Parathyroid adenoma (tissue), 2 donors: ENCODE data around the gene ENDOV.

Experiments used
- H2AFZ ChIP-seq: fragments of 300-600 bp; sonication (generic); one replicate; pipeline ENCODE4 v1.7.0; 2017; ENCODE audit warnings: antibody characterized with exemption, mild to moderate bottlenecking
- H3K27ac ChIP-seq: fragments of 300-600 bp; sonication (generic); one replicate; pipeline ENCODE4 v1.7.0; 2017
- H3K27me3 ChIP-seq: fragments of 300-600 bp; sonication (generic); one replicate; pipeline ENCODE4 v1.7.0; 2017; ENCODE audit warnings: low read length; ENCODE audit not compliant: control insufficient read depth, insufficient read depth
- H3K36me3 ChIP-seq: fragments of 300-600 bp; sonication (generic); one replicate; pipeline ENCODE4 v1.7.0; 2017; ENCODE audit warnings: low read length; ENCODE audit not compliant: control insufficient read depth, insufficient read depth
- H3K4me1 ChIP-seq: fragments of 300-600 bp; sonication (generic); one replicate; pipeline ENCODE4 v1.7.0; 2017; ENCODE audit warnings: control low read depth
- H3K4me2 ChIP-seq: fragments of 300-600 bp; sonication (generic); one replicate; pipeline ENCODE4 v1.7.0; 2017; ENCODE audit warnings: low read length
- H3K4me3 ChIP-seq: fragments of 300-600 bp; sonication (generic); one replicate; pipeline ENCODE4 v1.7.0; 2017; ENCODE audit warnings: low read depth, low read length
- H3K79me2 ChIP-seq: fragments of 300-600 bp; sonication (generic); one replicate; pipeline ENCODE4 v1.7.0; 2017; ENCODE audit warnings: control low read depth
- H3K9ac ChIP-seq: fragments of 300-600 bp; sonication (generic); one replicate; pipeline ENCODE4 v1.7.0; 2017; ENCODE audit warnings: mild to moderate bottlenecking
- H3K9me3 ChIP-seq: fragments of 300-600 bp; sonication (generic); one replicate; pipeline ENCODE4 v1.7.0; 2017; ENCODE audit warnings: low read length; ENCODE audit not compliant: control insufficient read depth
- TF ChIP-seq, protein P1 (sequence below): fragments of 300-600 bp; sonication (generic); IDR thresholded peaks from one replicate; pipeline ENCODE4 v1.7.0; 2017; ENCODE audit warnings: antibody characterized with exemption, mild to moderate bottlenecking
- donor health status: primary hyperparathyroidism.

ENDOV gene

DNA sequence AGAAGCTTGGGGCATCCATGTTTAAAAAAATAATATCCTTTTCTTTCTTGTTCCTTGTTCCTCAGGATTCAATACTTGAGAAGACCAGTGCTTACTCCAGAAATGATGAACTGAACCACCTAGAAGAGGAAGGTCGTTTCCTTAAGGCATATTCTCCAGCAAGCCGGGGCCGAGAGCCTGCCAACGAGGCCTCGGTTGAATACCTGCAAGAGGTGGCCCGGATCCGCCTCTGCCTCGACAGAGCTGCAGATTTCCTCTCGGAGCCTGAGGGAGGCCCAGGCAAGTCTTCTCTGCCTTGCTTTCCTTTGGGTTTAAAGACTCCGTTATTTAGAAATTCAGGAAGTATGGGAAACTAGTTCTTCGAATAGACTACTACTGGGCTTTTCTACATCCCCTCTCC lies 42.5 kb upstream of the ENDOV start:
- H3K4me2 ChIP-seq, result no peak overlapping the region
- peaks cover 4% of the 10 kb centered on the region for H3K79me2 ChIP-seq
- TF ChIP-seq, protein P1, sequence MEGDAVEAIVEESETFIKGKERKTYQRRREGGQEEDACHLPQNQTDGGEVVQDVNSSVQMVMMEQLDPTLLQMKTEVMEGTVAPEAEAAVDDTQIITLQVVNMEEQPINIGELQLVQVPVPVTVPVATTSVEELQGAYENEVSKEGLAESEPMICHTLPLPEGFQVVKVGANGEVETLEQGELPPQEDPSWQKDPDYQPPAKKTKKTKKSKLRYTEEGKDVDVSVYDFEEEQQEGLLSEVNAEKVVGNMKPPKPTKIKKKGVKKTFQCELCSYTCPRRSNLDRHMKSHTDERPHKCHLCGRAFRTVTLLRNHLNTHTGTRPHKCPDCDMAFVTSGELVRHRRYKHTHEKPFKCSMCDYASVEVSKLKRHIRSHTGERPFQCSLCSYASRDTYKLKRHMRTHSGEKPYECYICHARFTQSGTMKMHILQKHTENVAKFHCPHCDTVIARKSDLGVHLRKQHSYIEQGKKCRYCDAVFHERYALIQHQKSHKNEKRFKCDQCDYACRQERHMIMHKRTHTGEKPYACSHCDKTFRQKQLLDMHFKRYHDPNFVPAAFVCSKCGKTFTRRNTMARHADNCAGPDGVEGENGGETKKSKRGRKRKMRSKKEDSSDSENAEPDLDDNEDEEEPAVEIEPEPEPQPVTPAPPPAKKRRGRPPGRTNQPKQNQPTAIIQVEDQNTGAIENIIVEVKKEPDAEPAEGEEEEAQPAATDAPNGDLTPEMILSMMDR, result no peak
- H3K9ac ChIP-seq, result no peak overlapping the region
- H2AFZ ChIP-seq, result no peak overlapping the region
- H3K4me1 ChIP-seq, result no peaks in the 10 kb centered on the region
- no peaks in the 10 kb centered on the region for H3K36me3 ChIP-seq
- no peaks in the 10 kb centered on the region for H3K9me3 ChIP-seq
- H3K27ac ChIP-seq, result no peak overlapping the region
- H3K27me3 ChIP-seq, result no peaks in the 10 kb centered on the region
- no peak overlapping the region for H3K4me3 ChIP-seq

DNA sequence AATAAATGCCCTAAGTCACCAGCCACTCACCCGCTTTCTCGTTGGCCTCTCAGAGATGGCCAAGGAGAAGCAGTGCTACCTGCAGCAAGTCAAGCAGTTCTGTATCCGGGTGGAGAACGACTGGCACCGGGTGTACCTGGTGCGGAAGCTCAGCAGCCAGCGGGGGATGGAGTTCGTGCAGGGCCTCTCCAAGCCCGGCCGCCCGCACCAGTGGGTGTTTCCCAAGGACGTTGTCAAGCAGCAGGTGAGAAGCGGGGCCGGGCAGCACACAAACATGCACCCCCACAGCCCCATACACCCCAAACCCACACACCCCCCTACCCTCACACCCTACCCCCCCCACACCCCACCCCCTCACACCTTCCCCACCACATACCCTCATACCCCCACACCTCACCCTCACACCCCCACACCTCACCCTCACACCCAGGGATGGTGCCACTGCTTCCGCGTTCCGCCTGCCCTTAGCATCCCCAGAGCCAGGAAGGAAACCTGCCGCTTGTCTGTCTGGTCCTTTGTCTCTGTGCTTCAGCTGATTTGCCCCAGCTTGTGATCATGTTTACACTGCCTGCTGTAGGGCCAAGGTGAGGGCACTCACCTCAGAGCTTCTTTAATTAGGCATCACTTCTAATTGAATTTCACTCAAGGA lies 41.9 kb upstream of the ENDOV start:
- TF ChIP-seq, protein P1, result no peak
- Histone ChIP-seq H3K9me3 (no peaks in the 10 kb centered on the region), H3K27me3 (no peaks in the 10 kb centered on the region), H3K9ac (no peak overlapping the region), H3K4me2 (no peak overlapping the region), H3K36me3 (no peaks in the 10 kb centered on the region), H2AFZ (no peak overlapping the region), H3K79me2 (peaks cover 6% of the 10 kb centered on the region), H3K4me3 (no peak overlapping the region), H3K4me1 (no peaks in the 10 kb centered on the region), H3K27ac (no peak overlapping the region)

DNA sequence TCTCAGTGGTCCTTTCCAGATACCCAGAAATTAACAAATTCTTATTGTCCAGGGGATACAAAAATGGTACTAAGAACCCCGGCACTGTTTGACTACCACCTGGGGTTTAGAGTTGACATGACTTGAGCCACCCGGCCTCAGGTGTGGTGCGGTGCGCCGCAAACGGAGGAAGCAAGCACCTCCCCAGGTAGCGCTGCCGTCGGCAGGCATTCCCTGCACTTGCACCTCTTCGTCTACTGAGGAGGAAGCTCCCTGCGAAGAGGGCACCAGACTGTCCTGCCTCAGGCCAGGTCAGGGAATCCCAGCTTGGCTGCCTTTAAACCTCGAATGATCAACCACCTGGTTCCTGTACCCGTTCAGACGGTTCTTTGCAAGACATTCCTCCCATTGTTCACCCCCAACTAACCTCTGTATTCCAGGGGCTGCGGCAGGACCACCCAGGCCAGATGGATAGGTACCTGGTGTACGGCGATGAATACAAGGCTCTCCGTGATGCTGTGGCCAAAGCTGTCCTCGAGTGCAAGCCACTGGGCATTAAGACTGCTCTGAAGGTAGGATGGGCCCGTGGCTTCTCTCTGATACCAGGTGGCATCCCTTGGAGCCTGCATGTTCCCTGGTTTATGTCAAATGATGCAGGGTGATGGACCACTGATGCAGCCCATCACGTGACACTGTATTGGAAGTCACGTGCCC lies 40.8 kb upstream of the ENDOV start:
- no peaks in the 10 kb centered on the region for H3K27me3 ChIP-seq
- H3K4me3 ChIP-seq, result no peak overlapping the region
- no peak overlapping the region for H3K9ac ChIP-seq
- H3K79me2 ChIP-seq, result peaks cover 6% of the 10 kb centered on the region
- H2AFZ ChIP-seq, result no peak overlapping the region
- no peak overlapping the region for H3K27ac ChIP-seq
- no peak overlapping the region for H3K4me2 ChIP-seq
- no peaks in the 10 kb centered on the region for H3K9me3 ChIP-seq
- H3K4me1 ChIP-seq, result no peaks in the 10 kb centered on the region
- no peaks in the 10 kb centered on the region for H3K36me3 ChIP-seq
- TF ChIP-seq, protein P1, result no peak

DNA sequence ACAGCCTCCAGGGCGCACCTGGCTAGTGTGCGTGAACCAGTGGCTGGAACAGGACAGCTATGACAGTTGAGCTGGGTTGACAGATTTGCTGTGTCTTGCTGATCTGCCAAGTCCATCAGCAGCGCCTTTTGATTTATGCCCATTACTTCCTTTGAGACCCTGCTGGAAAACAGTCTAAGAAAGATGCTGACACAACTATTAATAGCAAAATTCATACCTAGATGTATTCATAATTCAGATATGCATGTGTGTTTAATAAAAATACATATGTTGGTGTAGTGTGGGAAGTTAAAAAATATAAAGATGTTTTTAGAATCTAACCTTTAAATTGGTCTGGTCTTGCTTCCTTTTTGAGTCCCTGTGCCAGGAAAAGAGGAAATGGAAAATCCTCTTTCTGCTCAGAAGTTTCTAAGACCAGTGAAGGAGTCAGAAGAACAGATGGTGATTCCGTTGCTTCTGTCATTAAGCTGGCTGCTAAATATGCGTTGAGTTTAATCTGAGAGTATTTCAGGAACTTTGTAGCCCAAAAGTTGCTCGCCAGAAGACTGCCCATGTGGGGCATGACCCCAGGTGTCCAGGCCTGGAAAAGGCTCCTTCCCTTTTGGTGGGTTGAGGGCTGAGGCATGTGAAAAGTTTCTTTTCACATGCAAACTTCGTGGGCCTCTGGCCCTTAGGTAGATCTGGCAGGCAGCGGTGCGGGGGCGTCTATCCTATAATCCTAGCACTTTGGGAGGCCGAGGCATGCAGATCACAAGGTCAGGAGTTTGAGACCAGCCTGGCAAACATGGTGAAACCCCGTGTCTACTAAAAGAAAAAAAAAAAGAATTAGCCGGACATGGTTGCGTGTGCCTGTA lies 40.0 kb upstream of the ENDOV start:
- Histone ChIP-seq H3K27me3 (no peaks in the 10 kb centered on the region), H3K27ac (no peak overlapping the region), H3K4me2 (no peak overlapping the region), H3K4me3 (no peak overlapping the region), H2AFZ (no peak overlapping the region), H3K9me3 (no peaks in the 10 kb centered on the region), H3K4me1 (peaks cover 2% of the 10 kb centered on the region), H3K9ac (no peak overlapping the region), H3K36me3 (no peaks in the 10 kb centered on the region), H3K79me2 (peaks cover 6% of the 10 kb centered on the region)
- TF ChIP-seq, protein P1, result no peak
